Measurements from ENCODE around the gene SLC35B2. TPM values are rescaled to one million over a fixed set of nuclear protein-coding genes. Genes with fewer than 3 reads are reported as not detected.
A peak's percentile ranks its signal among the peaks of the same experiment; 100 is the strongest.

The SLC35B2 gene
- total and polyA plus RNA-seq, 10 of the 15 experiments (the other 5 are each of a cell fraction or from before 2014, with no cell fraction given) = 11.3 to 45.4 (median 33.8) TPM

- TF ChIP-seq EGR1 (IDR thresholded peaks at IDR 0.05; ENCODE audit: borderline replicate concordance in 1 of 2, low read depth in 2 of 2, low read length in 2 of 2) (0 out of 3 replicates have a peak, but pooled peaks of 1 of the 2 experiments have one; percentile 25), SKIL (IDR thresholded peaks at IDR 0.05; ENCODE audit: low read depth, poor library complexity, severe bottlenecking) (no peak), CBFB (IDR thresholded peaks at IDR 0.05; ENCODE audit: low read depth) (no peak), POLR2A (IDR thresholded peaks at IDR 0.05; ENCODE audit: low read depth, low read length) (peak; percentile 89), SPI1 (IDR thresholded peaks at IDR 0.05; ENCODE audit: borderline replicate concordance, insufficient read depth, low read depth, low read length) (no peak), CUX1 (IDR thresholded peaks at IDR 0.05; ENCODE audit: insufficient replicate concordance, low read depth, low read length) (no peak), BACH1 (IDR thresholded peaks at IDR 0.05; ENCODE audit: borderline replicate concordance) (peak; percentile 43; the same call in 1 of the 2 replicates), MYC (IDR thresholded peaks at IDR 0.05; ENCODE audit: insufficient read depth, insufficient read length, insufficient replicate concordance, low read length, severe bottlenecking) (peak; percentile 81)
- TF ChIP-seq, protein P1, sequence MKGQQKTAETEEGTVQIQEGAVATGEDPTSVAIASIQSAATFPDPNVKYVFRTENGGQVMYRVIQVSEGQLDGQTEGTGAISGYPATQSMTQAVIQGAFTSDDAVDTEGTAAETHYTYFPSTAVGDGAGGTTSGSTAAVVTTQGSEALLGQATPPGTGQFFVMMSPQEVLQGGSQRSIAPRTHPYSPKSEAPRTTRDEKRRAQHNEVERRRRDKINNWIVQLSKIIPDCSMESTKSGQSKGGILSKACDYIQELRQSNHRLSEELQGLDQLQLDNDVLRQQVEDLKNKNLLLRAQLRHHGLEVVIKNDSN (IDR thresholded peaks at IDR 0.05; ENCODE audit: borderline replicate concordance, extremely low read length, insufficient read depth, low read depth, low read length) = peak; percentile 35
Observed at GRCh38 chr6:44223319-44224028, 33.9 kb downstream of the SLC35B2 start, which contains the start of gene SLC29A1 (continued).

Data from GM12878 (cell line).